Adipocyte (in vitro differentiated cells): ENCODE measurements around the gene TRIM24.
"Not testable (repeated sequence)": the region's sequence is repeated elsewhere in the genome, so short reads cannot be mapped to it uniquely, and the experiment has no call there.

ENCODE experiments used
- DNase-seq: peaks from one replicate; pipeline ENCODE4 v3.0.0-alpha.2; 2015; ENCODE audit warnings: low read depth
- H3K27me3 ChIP-seq: replicated peaks from 2 replicates; pipeline ENCODE4 v1.7.0; 2013; ENCODE audit warnings: mild to moderate bottlenecking, low read length, moderate library complexity; ENCODE audit not compliant: control insufficient read depth, insufficient read depth
- H3K36me3 ChIP-seq: 2 replicates; pipeline ENCODE4 v1.7.0; 2013; ENCODE audit warnings: low read length, mild to moderate bottlenecking, moderate library complexity; ENCODE audit not compliant: control insufficient read depth, insufficient read depth, severe bottlenecking
- H3K4me1 ChIP-seq: 2 replicates; pipeline ENCODE4 v1.7.0; 2013; ENCODE audit warnings: mild to moderate bottlenecking, low read length, moderate library complexity; ENCODE audit not compliant: control insufficient read depth, insufficient read depth
- H3K4me3 ChIP-seq: 2 replicates; pipeline ENCODE4 v1.7.0; 2013; ENCODE audit warnings: mild to moderate bottlenecking, low read length, moderate library complexity
- H3K9ac ChIP-seq: 2 replicates; pipeline ENCODE4 v1.7.0; 2013; ENCODE audit warnings: mild to moderate bottlenecking, low read length, moderate library complexity
- H3K9me3 ChIP-seq: 2 replicates; pipeline ENCODE4 v1.7.0; 2013; ENCODE audit warnings: mild to moderate bottlenecking, low read length, moderate library complexity; ENCODE audit not compliant: control insufficient read depth

TRIM24 gene

GRCh38 chr7:138480527-138480926 lies 20.5 kb downstream of the TRIM24 start:
- no peak for DNase-seq
- Histone ChIP-seq H3K36me3 (no peaks in the 10 kb centered on the region), H3K9ac (no peak overlapping the region), H3K4me3 (no peak overlapping the region), H3K4me1 (no peaks in the 10 kb centered on the region), H3K27me3 (no peaks in the 10 kb centered on the region), H3K9me3 (no peaks in the 10 kb centered on the region)

- H3K4me1 ChIP-seq, result no peaks in the 10 kb centered on the region
- H3K4me3 ChIP-seq, result no peak overlapping the region
- no peaks in the 10 kb centered on the region for H3K9me3 ChIP-seq
- no peaks in the 10 kb centered on the region for H3K27me3 ChIP-seq
- DNase-seq, result no peak
- H3K36me3 ChIP-seq, result no peaks in the 10 kb centered on the region
- H3K9ac ChIP-seq, result no peak overlapping the region
Measured at GRCh38 chr7:138481447-138482380, 21.7 kb downstream of the TRIM24 start.

GRCh38 chr7:138483531-138483930 lies 23.5 kb downstream of the TRIM24 start:
- H3K4me3 ChIP-seq, result no peak overlapping the region
- H3K36me3 ChIP-seq, result no peaks in the 10 kb centered on the region
- no peaks in the 10 kb centered on the region for H3K9me3 ChIP-seq
- no peaks in the 10 kb centered on the region for H3K27me3 ChIP-seq
- DNase-seq, result no peak
- H3K4me1 ChIP-seq, result no peaks in the 10 kb centered on the region
- no peak overlapping the region for H3K9ac ChIP-seq

GRCh38 chr7:138485508-138485907 lies 25.4 kb downstream of the TRIM24 start:
- not testable (repeated sequence) for H3K4me3 ChIP-seq, DNase-seq, H3K9me3 ChIP-seq, H3K9ac ChIP-seq, H3K27me3 ChIP-seq, H3K36me3 ChIP-seq, H3K4me1 ChIP-seq

- H3K4me3 ChIP-seq, H3K4me1 ChIP-seq, DNase-seq, H3K27me3 ChIP-seq, H3K36me3 ChIP-seq, H3K9ac ChIP-seq, H3K9me3 ChIP-seq: not testable (repeated sequence)
Measured at GRCh38 chr7:138489139-138489538, 29.1 kb downstream of the TRIM24 start.

- Histone ChIP-seq H3K9ac (no peak overlapping the region), H3K4me1 (peaks cover 9% of the 10 kb centered on the region), H3K4me3 (no peak overlapping the region), H3K9me3 (no peaks in the 10 kb centered on the region), H3K36me3 (no peaks in the 10 kb centered on the region), H3K27me3 (no peaks in the 10 kb centered on the region)
- no peak for DNase-seq
Measured at GRCh38 chr7:138491612-138492386, 31.7 kb downstream of the TRIM24 start.

- peaks cover 9% of the 10 kb centered on the region for H3K4me1 ChIP-seq
- no peaks in the 10 kb centered on the region for H3K9me3 ChIP-seq
- DNase-seq, result no peak
- no peaks in the 10 kb centered on the region for H3K36me3 ChIP-seq
- H3K9ac ChIP-seq, result no peak overlapping the region
- no peak overlapping the region for H3K4me3 ChIP-seq
- no peaks in the 10 kb centered on the region for H3K27me3 ChIP-seq
Measured at GRCh38 chr7:138492423-138492822, 32.4 kb downstream of the TRIM24 start.

- no peak for DNase-seq
- Histone ChIP-seq H3K4me3 (no peak overlapping the region), H3K9ac (no peak overlapping the region), H3K36me3 (no peaks in the 10 kb centered on the region), H3K27me3 (no peaks in the 10 kb centered on the region), H3K9me3 (no peaks in the 10 kb centered on the region), H3K4me1 (peaks cover 9% of the 10 kb centered on the region)
Measured at GRCh38 chr7:138493535-138493934, 33.5 kb downstream of the TRIM24 start.

- no peaks in the 10 kb centered on the region for H3K9me3 ChIP-seq
- H3K27me3 ChIP-seq, result no peaks in the 10 kb centered on the region
- peaks cover 9% of the 10 kb centered on the region for H3K4me1 ChIP-seq
- DNase-seq, result no peak
- H3K4me3 ChIP-seq, result no peak overlapping the region
- no peak overlapping the region for H3K9ac ChIP-seq
- no peaks in the 10 kb centered on the region for H3K36me3 ChIP-seq
Measured at GRCh38 chr7:138495485-138495884, 35.4 kb downstream of the TRIM24 start.

- no peaks in the 10 kb centered on the region for H3K36me3 ChIP-seq
- DNase-seq, result no peak
- H3K4me1 ChIP-seq, result no peaks in the 10 kb centered on the region
Measured at GRCh38 chr7:138499340-138499739, 39.3 kb downstream of the TRIM24 start.

GRCh38 chr7:138500303-138500702 lies 40.2 kb downstream of the TRIM24 start:
- H3K9ac ChIP-seq, H3K4me1 ChIP-seq, H3K36me3 ChIP-seq, H3K27me3 ChIP-seq, H3K9me3 ChIP-seq, H3K4me3 ChIP-seq, DNase-seq: not testable (repeated sequence)

More at GRCh38 chr7:138499340-138499739, 39.3 kb downstream of the TRIM24 start:
- Histone ChIP-seq H3K9me3 (no peaks in the 10 kb centered on the region), H3K9ac (no peak overlapping the region), H3K27me3 (no peaks in the 10 kb centered on the region), H3K4me3 (no peak overlapping the region)
